Measurements from ENCODE around the gene CPB2. TPM values are rescaled to one million over a fixed set of nuclear protein-coding genes. Genes with fewer than 3 reads are reported as not detected.

The CPB2 gene
- total RNA-seq, 3 donors from 2014 or later (not counting 1 experiment from before 2014, with no cell fraction given): not detected

DNA sequence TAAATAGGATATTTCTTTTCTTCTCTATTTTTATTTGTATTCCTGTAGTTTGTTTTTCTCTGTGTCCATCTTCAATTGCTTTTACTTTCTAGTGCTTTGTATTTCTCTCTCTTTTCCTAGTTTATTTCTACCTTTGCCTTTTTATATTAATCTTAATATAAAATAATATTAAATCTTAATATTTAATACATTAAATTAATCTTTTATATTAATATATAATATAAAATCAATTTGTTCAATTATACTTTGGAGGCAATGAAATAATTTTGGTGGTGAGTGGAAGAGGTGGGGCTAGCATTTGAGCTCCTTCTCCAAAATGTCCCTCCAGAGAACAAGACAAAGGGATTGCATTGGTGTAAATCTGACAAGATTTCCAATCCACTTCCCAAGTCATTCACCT is 6.3 kb upstream of the CPB2 start:
- no peaks in the 10 kb centered on the region for H3K36me3 Mint-ChIP-seq
- no peak for ATAC-seq
- H3K27me3 Mint-ChIP-seq (ENCODE audit: low read depth in 2 of 2): peaks cover 16 to 21% of the 10 kb centered on the region in 2 donors

DNA sequence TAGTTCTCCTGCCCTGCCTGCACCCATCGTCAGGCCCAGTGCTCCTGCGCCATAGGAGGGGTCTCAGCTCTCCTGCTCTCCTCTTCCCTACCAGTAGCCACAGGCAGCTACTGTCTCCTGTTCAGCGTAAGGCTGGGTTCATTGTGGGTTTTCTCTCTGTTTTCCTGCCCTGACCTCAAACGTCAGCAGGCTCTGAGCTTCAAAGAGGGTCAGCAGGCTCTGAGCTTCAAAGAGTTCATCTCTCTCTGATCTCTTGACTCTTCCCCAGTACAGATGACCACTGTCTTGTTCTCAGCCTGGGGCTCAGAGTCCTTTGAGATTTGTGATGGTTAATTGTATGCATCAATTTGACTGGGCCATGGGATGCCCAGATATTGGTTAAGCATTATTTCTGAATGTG is 4.6 kb upstream of the CPB2 start:
- H3K36me3 ChIP-seq (ENCODE audit: control insufficient read depth, insufficient read depth, low read length): no peaks in the 10 kb centered on the region
- H3K27me3 ChIP-seq (ENCODE audit: control insufficient read depth, insufficient read depth, low read length): no peaks in the 10 kb centered on the region
- H3K27ac Mint-ChIP-seq: peak overlapping the region in 1 of 2 donors; percentile 60
- TF ChIP-seq, protein P1, sequence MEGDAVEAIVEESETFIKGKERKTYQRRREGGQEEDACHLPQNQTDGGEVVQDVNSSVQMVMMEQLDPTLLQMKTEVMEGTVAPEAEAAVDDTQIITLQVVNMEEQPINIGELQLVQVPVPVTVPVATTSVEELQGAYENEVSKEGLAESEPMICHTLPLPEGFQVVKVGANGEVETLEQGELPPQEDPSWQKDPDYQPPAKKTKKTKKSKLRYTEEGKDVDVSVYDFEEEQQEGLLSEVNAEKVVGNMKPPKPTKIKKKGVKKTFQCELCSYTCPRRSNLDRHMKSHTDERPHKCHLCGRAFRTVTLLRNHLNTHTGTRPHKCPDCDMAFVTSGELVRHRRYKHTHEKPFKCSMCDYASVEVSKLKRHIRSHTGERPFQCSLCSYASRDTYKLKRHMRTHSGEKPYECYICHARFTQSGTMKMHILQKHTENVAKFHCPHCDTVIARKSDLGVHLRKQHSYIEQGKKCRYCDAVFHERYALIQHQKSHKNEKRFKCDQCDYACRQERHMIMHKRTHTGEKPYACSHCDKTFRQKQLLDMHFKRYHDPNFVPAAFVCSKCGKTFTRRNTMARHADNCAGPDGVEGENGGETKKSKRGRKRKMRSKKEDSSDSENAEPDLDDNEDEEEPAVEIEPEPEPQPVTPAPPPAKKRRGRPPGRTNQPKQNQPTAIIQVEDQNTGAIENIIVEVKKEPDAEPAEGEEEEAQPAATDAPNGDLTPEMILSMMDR (IDR thresholded peaks at IDR 0.05): no peak
- no peak overlapping the region for H3K4me3 ChIP-seq (ENCODE audit: low read length)
- H3K27me3 Mint-ChIP-seq (ENCODE audit: low read depth in 2 of 2): peaks cover 16 to 21% of the 10 kb centered on the region in 2 donors
- no peaks in the 10 kb centered on the region for H3K4me1 ChIP-seq (ENCODE audit: control insufficient read depth, insufficient read depth, low read length)
- no peak overlapping the region for H3K4me3 Mint-ChIP-seq
- H3K9me3 ChIP-seq (ENCODE audit: control insufficient read depth, insufficient read depth, low read length): no peaks in the 10 kb centered on the region
- H3K36me3 Mint-ChIP-seq: no peaks in the 10 kb centered on the region
- intact Hi-C loops (cut with micrococcal nuclease): no loop called here
- DNase-seq: no peak
- 39% methylated on average over 4 of the region's 4 CpGs for WGBS (ENCODE audit: insufficient coverage)
- ATAC-seq: no peak
- H3K27ac ChIP-seq (ENCODE audit: low read length): no peak overlapping the region
- peaks cover 7 to 18% of the 10 kb centered on the region in 2 donors for H3K4me1 Mint-ChIP-seq
- H3K9me3 Mint-ChIP-seq: no peaks in the 10 kb centered on the region

More for the DNA sequence above, 6.3 kb upstream of the CPB2 start:
- no peaks in the 10 kb centered on the region for H3K9me3 ChIP-seq (ENCODE audit: control insufficient read depth, insufficient read depth, low read length)
- DNase-seq: no peak
- H3K9me3 Mint-ChIP-seq: no peaks in the 10 kb centered on the region
- TF ChIP-seq, protein P1 (IDR thresholded peaks at IDR 0.05): no peak
- H3K27ac ChIP-seq (ENCODE audit: low read length): no peak overlapping the region
- H3K36me3 ChIP-seq (ENCODE audit: control insufficient read depth, insufficient read depth, low read length): no peaks in the 10 kb centered on the region
- H3K4me1 Mint-ChIP-seq: peaks cover 7 to 18% of the 10 kb centered on the region in 2 donors
- no peak overlapping the region for H3K27ac Mint-ChIP-seq
- H3K4me1 ChIP-seq (ENCODE audit: control insufficient read depth, insufficient read depth, low read length): no peaks in the 10 kb centered on the region
- H3K4me3 Mint-ChIP-seq: no peak overlapping the region
- H3K4me3 ChIP-seq (ENCODE audit: low read length): no peak overlapping the region
- H3K27me3 ChIP-seq (ENCODE audit: control insufficient read depth, insufficient read depth, low read length): no peaks in the 10 kb centered on the region
- intact Hi-C loops (cut with micrococcal nuclease): no loop called here

DNA sequence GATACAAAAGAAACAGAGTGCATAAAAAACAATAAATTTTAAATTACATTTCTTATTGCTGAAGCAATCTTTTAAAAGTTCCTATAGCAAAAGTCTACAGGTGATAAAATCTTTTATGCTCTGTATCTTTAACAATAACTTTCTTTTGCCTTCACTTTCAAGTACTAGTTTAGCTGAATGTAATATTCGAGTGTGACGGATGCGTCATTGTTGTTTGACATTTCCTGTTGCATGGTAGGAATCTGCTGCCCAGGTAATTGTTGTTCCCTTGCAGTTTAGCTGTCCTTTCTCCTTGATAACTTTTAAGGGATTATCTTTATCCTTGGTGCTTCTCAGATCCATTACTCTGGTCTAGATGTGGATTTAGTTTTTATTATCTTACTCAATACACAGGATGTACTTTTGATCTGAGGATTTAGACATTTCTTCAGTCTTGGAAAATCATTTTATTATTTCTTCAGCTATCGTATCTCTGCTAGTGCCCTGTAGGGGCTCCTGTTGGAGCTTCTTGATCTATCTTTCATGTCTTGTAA is 2.1 kb upstream of the CPB2 start:
- no peaks in the 10 kb centered on the region for H3K27me3 ChIP-seq (ENCODE audit: control insufficient read depth, insufficient read depth, low read length)
- H3K4me3 Mint-ChIP-seq: no peak overlapping the region
- DNase-seq: peak in 1 of 2 donors; percentile 27
- H3K9me3 ChIP-seq (ENCODE audit: control insufficient read depth, insufficient read depth, low read length): no peaks in the 10 kb centered on the region
- no peaks in the 10 kb centered on the region for H3K9me3 Mint-ChIP-seq
- WGBS (ENCODE audit: insufficient coverage): 44% methylated on average over 3 of the region's 4 CpGs
- no peak for ATAC-seq
- H3K27me3 Mint-ChIP-seq (ENCODE audit: low read depth in 2 of 2): peaks cover 21 to 24% of the 10 kb centered on the region in 2 donors
- H3K36me3 ChIP-seq (ENCODE audit: control insufficient read depth, insufficient read depth, low read length): no peaks in the 10 kb centered on the region
- H3K27ac ChIP-seq (ENCODE audit: low read length): no peak overlapping the region
- peaks cover 0 to 12% of the 10 kb centered on the region in 2 donors for H3K4me1 Mint-ChIP-seq
- no peaks in the 10 kb centered on the region for H3K4me1 ChIP-seq (ENCODE audit: control insufficient read depth, insufficient read depth, low read length)
- H3K36me3 Mint-ChIP-seq: no peaks in the 10 kb centered on the region
- H3K27ac Mint-ChIP-seq: no peak overlapping the region
- TF ChIP-seq, protein P1 (IDR thresholded peaks at IDR 0.05): no peak
- intact Hi-C loops (cut with micrococcal nuclease): no loop called here
- no peak overlapping the region for H3K4me3 ChIP-seq (ENCODE audit: low read length)

DNA sequence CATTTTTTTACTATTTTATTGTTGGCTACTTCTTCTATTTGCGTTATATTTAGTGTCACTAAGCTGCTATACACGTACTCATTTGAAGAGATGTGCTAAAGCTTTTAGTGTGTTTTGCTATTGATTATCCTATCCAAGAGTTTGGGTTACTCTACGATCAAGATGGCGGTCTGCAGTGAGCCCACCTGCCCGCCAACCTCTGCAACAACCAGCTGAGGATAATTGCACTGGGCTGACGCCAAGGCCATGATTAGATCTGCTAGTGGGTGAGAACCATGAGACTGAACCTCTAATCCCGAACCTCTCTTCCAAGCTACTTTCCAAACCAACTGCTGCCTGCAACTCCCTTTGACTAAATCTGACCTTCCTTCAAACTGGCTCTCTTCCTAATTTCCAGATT is 1.8 kb downstream of the CPB2 start:
- TF ChIP-seq, protein P1 (IDR thresholded peaks at IDR 0.05): no peak
- Mint-ChIP-seq H3K9me3 (no peaks in the 10 kb centered on the region), H3K27me3 (ENCODE audit: low read depth in 2 of 2) (peaks cover 11 to 15% of the 10 kb centered on the region in 2 donors), H3K4me3 (no peak overlapping the region), H3K36me3 (no peaks in the 10 kb centered on the region), H3K27ac (no peak overlapping the region), H3K4me1 (peaks cover 0 to 7% of the 10 kb centered on the region in 2 donors)
- ATAC-seq (no peak), DNase-seq (no peak)
- no peak overlapping the region for H3K27ac ChIP-seq (ENCODE audit: low read length)
- no peak overlapping the region for H3K4me3 ChIP-seq (ENCODE audit: low read length)
- intact Hi-C loops (cut with micrococcal nuclease): no loop called here
- no peaks in the 10 kb centered on the region for H3K9me3 ChIP-seq (ENCODE audit: control insufficient read depth, insufficient read depth, low read length)
- no peaks in the 10 kb centered on the region for H3K4me1 ChIP-seq (ENCODE audit: control insufficient read depth, insufficient read depth, low read length)
- H3K36me3 ChIP-seq (ENCODE audit: control insufficient read depth, insufficient read depth, low read length): no peaks in the 10 kb centered on the region
- 93% methylated on average over 7 of the region's 7 CpGs for WGBS (ENCODE audit: insufficient coverage)
- no peaks in the 10 kb centered on the region for H3K27me3 ChIP-seq (ENCODE audit: control insufficient read depth, insufficient read depth, low read length)
